GDM1 (cell line): ENCODE measurements around the gene ZNF665.
A peak's percentile ranks its signal among the peaks of the same experiment; 100 is the strongest.
"Not testable (repeated sequence)": the region's sequence is repeated elsewhere in the genome, so short reads cannot be mapped to it uniquely, and the experiment has no call there.

Experiments
- DNase-seq: peaks from one replicate; lab custom pipeline; 2025; lab: John Stamatoyannopoulos, UW

Gene ZNF665

GRCh38 chr19:53157626-53158025 is 35.5 kb downstream of the ZNF665 start:
- DNase-seq: no peak

DNA sequence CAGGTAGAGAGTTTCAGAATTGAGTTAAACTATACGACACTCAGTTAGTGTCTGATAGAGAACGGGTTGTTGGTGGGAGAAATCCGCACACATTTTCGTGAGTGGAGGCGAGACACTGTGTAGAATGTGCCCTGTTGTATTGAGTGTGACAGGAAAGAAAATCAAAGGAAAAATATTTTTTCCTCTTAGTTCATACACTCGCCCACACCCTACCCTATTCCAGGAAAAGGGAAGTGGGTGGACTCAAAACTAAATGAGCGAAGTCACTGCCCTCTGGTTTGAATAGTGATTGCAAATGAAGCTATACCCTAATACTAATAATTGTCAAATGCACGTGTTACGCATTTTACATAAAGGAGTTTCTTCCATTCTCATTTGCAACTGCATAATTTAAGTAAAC is 36.3 kb downstream of the ZNF665 start:
- no peak for DNase-seq

- no peak for DNase-seq
Observed at GRCh38 chr19:53147645-53148044, 45.5 kb downstream of the ZNF665 start.

GRCh38 chr19:53140351-53140750 is 52.8 kb downstream of the ZNF665 start:
- no peak for DNase-seq

DNA sequence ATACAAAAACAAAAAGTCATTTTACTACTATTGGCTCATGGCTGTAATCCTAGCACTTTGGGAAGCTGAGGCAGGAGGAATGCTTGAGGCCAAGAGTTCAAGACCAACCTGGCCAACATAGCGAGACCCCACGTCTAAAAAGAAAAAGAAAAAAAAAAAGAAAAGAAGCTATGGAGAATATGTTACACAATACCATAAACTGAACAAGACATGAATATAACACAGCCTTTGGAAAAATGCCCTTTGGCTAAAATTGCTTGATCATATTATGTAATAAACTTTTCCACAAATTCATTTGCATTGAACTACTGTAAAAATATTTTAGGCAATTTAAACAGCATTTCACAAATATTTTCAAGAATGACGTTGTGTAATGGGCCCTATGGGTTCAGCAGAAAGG is 56.7 kb downstream of the ZNF665 start:
- no peak for DNase-seq

DNA sequence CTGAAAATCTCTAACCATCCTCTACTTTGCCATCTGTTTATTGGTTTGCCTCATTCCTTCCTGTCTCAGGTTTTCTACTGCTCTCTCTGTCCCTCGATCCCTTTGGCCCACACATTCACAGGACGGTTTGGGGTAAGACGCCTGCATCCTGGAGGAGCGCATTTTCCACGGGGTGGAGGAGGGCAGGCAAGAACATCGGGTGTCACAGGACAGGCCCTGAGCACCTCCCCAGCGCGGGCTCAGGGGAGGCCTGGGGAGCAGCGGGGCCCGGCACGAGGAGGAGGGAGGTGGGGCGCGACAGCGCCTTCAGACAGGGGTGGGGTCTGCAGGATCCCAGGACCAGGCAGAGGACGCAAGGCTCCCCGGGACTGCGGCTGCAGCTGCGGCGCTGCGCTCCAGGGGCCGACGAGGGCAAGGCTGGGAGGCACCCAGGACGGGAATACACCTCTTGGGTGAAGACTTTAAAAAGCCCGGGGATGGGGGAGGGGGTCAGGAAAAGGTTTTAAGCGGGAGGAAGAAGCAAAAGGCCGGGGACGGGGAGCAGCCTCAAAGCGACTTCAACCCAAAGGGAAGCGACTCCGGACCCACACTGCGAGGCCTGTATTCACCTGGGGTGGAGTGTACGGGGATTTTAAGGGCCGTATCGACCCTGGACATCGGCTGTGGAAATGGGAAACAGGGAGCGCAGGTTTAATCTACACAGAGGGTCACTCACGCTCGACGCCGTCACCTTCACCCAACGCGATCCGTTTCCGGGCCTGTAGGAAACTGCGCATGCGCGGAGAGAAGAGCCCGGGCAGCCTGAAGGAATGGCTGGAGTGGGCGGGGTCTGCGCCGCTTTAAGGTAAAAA is 60.8 kb downstream of the ZNF665 start, which contains the start of gene ZNF415:
TSS of gene ZNF415 (minus strand) at position 770 of the 851 bp plus-strand sequence. CDS start 10,234 bp downstream, outside the sequence.
- DNase-seq: peak; percentile 34

- no peak for DNase-seq
Observed at GRCh38 chr19:53131727-53132126, 61.4 kb downstream of the ZNF665 start.

- no peak for DNase-seq
Observed at GRCh38 chr19:53131085-53131590, 62.0 kb downstream of the ZNF665 start.

GRCh38 chr19:53130506-53130905 is 62.7 kb downstream of the ZNF665 start:
- DNase-seq: no peak

DNA sequence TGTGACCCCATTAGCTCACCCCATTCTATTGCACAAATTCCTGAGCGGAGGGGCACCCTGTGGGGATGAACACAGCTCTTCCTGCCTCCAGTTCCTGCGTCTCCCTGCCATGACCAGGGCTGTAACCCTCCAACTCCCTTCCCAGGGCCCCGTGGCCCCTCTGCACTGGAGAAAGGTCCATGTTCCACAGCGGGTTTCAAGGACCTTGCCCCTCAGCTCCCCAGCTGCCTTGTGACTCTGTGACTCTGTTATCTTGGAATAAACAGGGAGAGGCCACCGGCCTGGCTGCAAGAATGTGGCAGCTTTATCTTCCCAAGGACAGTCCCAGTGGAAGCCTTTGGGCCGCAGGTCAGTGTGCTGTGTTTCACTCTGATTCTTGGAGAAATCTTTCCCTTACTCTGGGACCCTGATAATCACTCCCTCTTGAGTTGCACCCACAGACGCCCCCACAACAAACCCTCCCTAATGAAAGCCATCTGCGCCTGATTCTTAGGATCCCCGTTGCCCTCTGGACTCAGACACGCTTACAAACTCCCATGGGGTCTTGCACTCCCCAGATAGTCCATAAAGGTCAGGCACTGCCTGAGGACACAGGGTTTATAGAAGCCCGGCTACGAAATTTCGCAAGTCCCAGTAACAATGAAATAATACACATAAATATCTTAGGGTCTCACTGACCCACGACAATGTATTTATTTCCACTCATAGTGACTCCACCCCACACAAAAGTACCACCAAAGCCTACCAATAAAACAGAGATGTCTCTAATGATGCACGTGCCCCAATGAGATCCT is 66.2 kb downstream of the ZNF665 start:
- not testable (repeated sequence) for DNase-seq

- no peak for DNase-seq
Observed at GRCh38 chr19:53123400-53123799, 69.8 kb downstream of the ZNF665 start.
